ENCODE results near the gene LUC7L.
"Not testable (repeated sequence)": the region's sequence is repeated elsewhere in the genome, so short reads cannot be mapped to it uniquely, and the experiment has no call there.

Gene LUC7L

GRCh38 chr16:229731-230281 lies 557 bp upstream of the LUC7L start:
- no peak for DNase-seq (ENCODE audit: low spot score)

DNA sequence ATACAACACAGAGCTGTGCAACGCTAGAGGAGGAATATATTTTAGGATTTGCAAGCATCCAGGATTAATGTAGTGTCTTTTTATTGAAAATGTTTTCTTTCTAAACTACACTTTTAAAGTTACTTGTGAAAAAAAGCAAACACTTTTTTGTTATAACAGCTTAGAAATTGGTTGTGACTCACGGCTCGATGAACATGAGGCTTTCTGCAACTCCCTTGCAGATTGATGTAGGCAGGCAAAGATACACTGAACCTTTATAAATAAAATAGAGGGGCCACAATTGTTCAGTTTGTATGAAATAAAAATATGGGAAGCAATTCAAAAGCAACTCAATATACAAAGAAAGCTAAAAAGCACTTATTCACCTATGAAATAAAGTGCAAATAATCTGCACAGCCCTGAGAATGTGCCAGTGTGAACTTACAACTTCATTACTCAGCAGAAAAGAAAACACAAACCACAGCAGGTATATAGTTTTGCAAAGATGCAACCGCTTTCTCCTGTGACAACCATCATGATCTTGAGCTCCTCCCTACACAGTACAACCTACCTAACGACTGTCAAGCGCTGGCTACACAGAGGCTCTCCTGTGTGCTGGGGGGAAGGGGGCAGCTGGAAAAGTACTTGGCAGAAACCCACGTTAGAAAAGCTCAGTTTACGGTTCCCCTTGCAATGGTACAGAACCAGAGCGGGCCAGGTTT lies 948 bp downstream of the LUC7L start:
- DNase-seq (ENCODE audit: low spot score) = no peak

DNA sequence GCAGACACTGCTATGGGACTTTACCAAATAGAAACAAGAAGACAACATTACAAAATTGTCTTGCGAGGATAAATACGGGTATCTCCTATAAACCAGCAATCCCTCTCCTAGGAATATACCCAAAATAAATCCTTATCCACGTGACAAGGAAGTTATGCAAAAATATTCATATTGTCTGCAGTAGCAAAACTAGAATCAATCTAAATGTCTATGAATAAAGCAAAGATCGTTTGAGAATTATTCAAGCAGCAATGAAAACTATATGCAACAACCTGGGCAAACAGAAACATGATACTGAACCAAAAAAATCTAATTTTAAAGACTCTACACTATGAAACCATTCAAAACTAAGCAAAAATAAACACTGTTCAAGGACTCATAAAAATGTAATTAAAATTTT lies 9.2 kb downstream of the LUC7L start:
- no peak for DNase-seq (ENCODE audit: low spot score)

DNA sequence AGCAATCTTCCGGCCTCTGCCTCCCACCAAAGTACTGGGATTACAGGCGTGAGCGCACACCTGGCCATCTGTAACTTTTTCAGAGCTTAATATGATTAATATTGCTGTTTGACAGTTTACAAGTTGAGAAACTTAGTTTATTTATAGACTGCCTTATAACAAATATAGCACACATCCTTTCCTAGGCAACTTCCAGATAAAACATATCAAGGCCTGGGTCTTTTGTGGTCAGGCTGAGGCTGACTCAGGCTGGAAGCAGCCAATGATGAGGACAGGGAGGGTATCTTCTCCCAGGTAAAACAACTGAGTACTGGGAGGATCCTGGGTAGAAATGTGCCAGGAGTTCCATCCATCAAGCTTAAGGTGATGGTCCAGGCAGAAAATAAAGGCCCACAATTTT lies 16.2 kb downstream of the LUC7L start:
- DNase-seq (ENCODE audit: low spot score) = no peak

DNA sequence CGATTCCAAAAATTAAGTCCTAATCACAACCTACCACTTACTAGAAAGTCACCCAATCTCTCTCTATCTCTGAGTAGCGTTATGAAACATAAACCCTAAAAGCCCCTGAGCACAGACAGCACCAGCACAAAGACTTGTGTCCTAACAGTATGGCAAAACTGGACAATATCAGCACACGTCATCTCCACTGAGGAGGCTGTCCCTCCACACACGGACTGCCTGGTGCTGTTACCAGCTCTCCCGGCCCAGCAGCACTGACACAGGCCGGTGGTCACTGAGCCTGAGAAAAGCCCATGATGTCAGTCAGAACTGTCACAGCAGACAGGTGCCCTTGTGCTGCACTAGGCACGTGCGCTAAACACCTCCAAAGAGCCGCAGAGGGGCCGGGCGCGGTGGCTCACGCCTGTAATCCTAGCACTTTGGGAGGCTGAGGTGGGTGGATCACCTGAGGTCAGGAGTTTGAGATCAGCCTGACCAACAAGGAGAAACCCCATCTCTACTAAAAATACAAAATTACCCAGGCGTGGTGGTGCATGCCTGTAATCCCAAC lies 17.5 kb downstream of the LUC7L start:
- DNase-seq (ENCODE audit: low spot score) = not testable (repeated sequence)

GRCh38 chr16:209359-209758 lies 19.9 kb downstream of the LUC7L start:
- DNase-seq (ENCODE audit: low spot score) = not testable (repeated sequence)

- DNase-seq (ENCODE audit: low spot score) = not testable (repeated sequence)
Observed at GRCh38 chr16:204046-204445, 25.2 kb downstream of the LUC7L start.

DNA sequence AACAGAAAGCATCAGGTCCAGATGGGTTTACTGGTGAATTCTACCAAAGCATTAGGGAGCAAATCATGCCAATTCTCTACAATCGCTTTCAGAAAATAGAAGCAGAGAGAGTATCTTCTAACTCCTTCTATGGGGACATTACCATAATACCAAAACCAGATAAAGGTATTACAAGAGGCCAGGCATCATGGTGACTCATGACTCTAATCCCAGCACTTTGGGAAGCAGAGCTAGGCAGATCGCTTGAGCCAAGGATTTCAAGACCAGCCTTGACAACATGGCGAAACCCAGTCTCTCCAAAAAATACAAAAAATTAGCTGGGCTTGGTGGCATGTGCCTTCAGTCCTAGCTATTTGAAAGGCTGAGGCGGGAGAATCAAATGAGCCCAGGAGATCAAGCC lies 26.0 kb downstream of the LUC7L start:
- no peak for DNase-seq (ENCODE audit: low spot score)

- no peak for DNase-seq (ENCODE audit: low spot score)
Observed at GRCh38 chr16:200388-200787, 28.9 kb downstream of the LUC7L start.

DNA sequence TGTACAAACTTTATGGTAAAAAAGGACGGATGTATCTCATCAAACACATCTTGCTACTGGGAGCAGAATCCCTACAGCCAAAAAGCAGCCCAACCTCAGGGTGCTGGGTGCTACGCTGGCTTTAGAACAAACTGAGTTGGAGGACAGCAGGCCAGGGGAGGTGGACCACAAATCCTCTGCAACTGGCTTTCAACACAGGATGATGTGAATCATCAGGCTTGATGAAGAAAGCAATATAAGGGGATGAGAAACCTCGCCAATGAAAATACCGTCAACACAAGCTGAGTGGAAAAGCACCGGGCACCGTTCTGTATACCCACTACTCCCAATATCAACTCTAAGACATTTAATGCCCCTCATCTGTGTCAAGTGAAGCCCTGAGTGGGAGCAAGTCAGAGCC lies 34.7 kb downstream of the LUC7L start:
- no peak for DNase-seq (ENCODE audit: low spot score)

GRCh38 chr16:193441-193840 lies 35.8 kb downstream of the LUC7L start:
- no peak for DNase-seq (ENCODE audit: low spot score)

DNA sequence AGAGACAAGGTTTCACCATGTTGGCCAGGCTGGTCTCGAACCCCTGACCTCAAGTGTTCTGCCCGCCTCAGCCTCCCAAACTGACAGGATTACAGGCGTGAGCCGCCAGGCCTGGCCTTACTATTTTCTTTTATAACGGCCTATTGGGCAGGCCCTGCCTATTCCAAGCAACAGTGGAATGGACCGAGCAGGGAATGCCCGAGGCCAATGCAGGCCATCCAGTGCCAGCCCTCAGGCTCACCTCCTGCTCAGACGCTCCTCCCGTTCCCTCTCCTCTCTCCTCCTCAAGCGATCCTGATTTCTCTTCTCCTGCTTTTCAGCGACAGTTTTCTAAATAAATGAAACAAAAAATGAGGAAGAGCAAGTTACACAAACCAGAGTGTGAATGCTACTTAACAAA lies 36.6 kb downstream of the LUC7L start:
- DNase-seq (ENCODE audit: low spot score) = no peak

- no peak for DNase-seq (ENCODE audit: low spot score)
Observed at GRCh38 chr16:191831-192230, 37.4 kb downstream of the LUC7L start.

GRCh38 chr16:189604-190186 lies 39.6 kb downstream of the LUC7L start:
- DNase-seq (ENCODE audit: low spot score) = no peak

GRCh38 chr16:188674-189073 lies 40.6 kb downstream of the LUC7L start:
- DNase-seq (ENCODE audit: low spot score) = no peak

DNA sequence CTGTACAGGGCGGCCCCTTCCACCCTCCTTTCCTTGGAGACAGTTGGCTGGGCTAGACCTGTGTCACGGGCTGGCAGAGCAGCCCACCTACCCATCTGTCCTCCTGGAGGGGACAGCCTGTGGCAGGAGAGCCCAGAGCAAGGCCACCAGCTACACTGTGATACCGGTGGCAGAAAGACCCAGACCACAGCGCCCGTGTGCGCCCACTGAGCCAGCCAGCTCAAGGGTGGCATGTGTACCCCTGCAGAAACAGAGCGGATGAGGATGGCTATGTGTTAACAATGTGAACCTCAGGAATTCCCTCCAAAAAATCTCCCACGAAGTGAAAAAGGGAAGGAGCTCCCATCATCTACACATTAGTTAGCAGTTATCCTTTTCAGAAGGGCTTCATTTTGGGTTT lies 41.9 kb downstream of the LUC7L start:
- no peak for DNase-seq (ENCODE audit: low spot score)

DNA sequence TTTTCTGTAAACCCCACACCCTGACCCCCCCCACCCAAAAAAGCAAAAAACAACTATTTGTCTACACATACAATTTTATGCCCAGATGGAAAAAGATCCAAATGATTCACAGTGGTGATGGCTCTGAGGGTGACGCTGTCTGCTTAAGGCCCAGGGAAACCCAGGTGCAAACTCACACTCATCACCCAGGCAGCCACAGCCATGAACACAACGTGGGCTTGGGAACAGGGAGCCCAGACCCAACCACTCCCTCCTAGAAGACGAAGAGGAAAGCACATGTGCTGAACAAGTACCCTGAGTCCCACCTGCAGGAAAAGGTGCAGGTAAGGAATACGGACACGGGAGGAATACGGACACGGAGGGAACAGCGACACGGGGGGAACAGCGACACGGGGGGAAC lies 43.6 kb downstream of the LUC7L start:
- no peak for DNase-seq (ENCODE audit: low spot score)

GRCh38 chr16:185213-185612 lies 44.0 kb downstream of the LUC7L start:
- no peak for DNase-seq (ENCODE audit: low spot score)

- peak; percentile 29 for DNase-seq (ENCODE audit: low spot score)
Observed at GRCh38 chr16:183005-183404, 46.2 kb downstream of the LUC7L start.

GRCh38 chr16:181565-182021 lies 47.7 kb downstream of the LUC7L start:
- peak; percentile 23 for DNase-seq (ENCODE audit: low spot score)

DNA sequence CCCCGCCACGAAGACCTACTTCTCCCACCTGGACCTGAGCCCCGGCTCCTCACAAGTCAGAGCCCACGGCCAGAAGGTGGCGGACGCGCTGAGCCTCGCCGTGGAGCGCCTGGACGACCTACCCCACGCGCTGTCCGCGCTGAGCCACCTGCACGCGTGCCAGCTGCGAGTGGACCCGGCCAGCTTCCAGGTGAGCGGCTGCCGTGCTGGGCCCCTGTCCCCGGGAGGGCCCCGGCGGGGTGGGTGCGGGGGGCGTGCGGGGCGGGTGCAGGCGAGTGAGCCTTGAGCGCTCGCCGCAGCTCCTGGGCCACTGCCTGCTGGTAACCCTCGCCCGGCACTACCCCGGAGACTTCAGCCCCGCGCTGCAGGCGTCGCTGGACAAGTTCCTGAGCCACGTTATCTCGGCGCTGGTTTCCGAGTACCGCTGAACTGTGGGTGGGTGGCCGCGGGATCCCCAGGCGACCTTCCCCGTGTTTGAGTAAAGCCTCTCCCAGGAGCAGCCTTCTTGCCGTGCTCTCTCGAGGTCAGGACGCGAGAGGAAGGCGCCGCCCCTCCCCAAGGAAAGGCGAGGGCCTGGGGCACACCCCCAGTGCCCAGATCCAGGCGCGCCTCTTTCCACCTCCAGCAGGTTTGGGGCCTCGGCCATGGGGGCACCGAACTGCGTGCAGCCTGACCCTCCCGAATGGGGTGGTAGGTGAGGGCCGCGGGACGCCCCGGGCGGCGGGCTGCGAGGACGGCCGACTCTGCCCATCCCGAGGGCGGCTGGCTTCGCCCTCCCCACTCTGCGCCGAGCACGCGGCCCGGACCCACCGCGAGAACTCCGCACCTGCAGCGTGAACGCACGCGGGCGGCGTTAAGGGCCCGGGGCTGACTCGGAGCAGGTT lies 48.3 kb downstream of the LUC7L start:
- peak; percentile 67 for DNase-seq (ENCODE audit: low spot score)

DNA sequence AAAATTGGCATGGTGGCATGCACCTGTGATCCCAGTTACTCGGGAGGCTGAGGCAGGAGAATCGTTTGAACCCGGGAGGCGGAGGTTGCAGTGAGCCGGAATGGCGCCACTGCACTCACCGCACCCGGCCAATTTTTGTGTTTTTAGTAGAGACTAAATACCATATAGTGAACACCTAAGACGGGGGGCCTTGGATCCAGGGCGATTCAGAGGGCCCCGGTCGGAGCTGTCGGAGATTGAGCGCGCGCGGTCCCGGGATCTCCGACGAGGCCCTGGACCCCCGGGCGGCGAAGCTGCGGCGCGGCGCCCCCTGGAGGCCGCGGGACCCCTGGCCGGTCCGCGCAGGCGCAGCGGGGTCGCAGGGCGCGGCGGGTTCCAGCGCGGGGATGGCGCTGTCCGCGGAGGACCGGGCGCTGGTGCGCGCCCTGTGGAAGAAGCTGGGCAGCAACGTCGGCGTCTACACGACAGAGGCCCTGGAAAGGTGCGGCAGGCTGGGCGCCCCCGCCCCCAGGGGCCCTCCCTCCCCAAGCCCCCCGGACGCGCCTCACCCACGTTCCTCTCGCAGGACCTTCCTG lies 49.1 kb downstream of the LUC7L start, which contains the start of gene HBQ1:
HBQ1 (plus strand) TSS at position 359 of the 575 bp plus-strand sequence; CDS start at position 387, 28 bp downstream.
- DNase-seq (ENCODE audit: low spot score) = no peak
